Hepatocyte (in vitro differentiated cells): ENCODE data around the gene WDR12. TPM values are rescaled to one million over a fixed set of nuclear protein-coding genes. Genes with fewer than 3 reads are reported as not detected.
A peak's percentile ranks its signal among the peaks of the same experiment; 100 is the strongest.
"Not testable (repeated sequence)": the region's sequence is repeated elsewhere in the genome, so short reads cannot be mapped to it uniquely, and the experiment has no call there.

ENCODE experiments used
- DNase-seq: peaks from one replicate; pipeline ENCODE4 v3.0.0-alpha.2; 2016; ENCODE audit warnings: low spot score
- H2AFZ ChIP-seq: fragments of 200-600 bp; sonication (generic); 2 replicates; pipeline ENCODE4 v1.6.0; 2016; ENCODE audit warnings: antibody characterized with exemption, mild to moderate bottlenecking
- H3K27ac ChIP-seq: fragments of 200-600 bp; sonication (generic); 2 replicates; pipeline ENCODE4 v1.5.1; 2016; ENCODE audit warnings: mild to moderate bottlenecking
- H3K27me3 ChIP-seq: fragments of 200-600 bp; sonication (generic); 2 replicates; pipeline ENCODE4 v1.6.1; 2016
- H3K36me3 ChIP-seq: fragments of 200-600 bp; sonication (generic); replicated peaks from 2 replicates; pipeline ENCODE4 v1.5.1; 2016; ENCODE audit warnings: low read depth; ENCODE audit not compliant: insufficient read depth
- H3K4me1 ChIP-seq: fragments of 200-600 bp; sonication (generic); 2 replicates; pipeline ENCODE4 v1.5.1; 2016; ENCODE audit warnings: mild to moderate bottlenecking, moderate library complexity; ENCODE audit not compliant: insufficient read depth
- H3K4me2 ChIP-seq: fragments of 200-600 bp; sonication (generic); 2 replicates; pipeline ENCODE4 v1.6.0; 2016
- H3K4me3 ChIP-seq: fragments of 200-600 bp; sonication (generic); 2 replicates; pipeline ENCODE4 v1.5.1; 2016; ENCODE audit warnings: mild to moderate bottlenecking
- H3K79me2 ChIP-seq: fragments of 200-600 bp; sonication (generic); 2 replicates; pipeline ENCODE4 v1.6.0; 2017; ENCODE audit warnings: mild to moderate bottlenecking
- H3K9me2 ChIP-seq: fragments of 200-600 bp; sonication (generic); replicated peaks from 2 replicates; pipeline ENCODE4 v1.6.0; 2017; ENCODE audit warnings: mild to moderate bottlenecking; ENCODE audit not compliant: insufficient read depth
- H3K9me3 ChIP-seq: fragments of 200-600 bp; sonication (generic); 2 replicates; pipeline ENCODE4 v1.5.1; 2016; ENCODE audit warnings: low read depth, mild to moderate bottlenecking
- H4K20me1 ChIP-seq: fragments of 200-600 bp; sonication (generic); 2 replicates; pipeline ENCODE4 v1.6.0; 2016; ENCODE audit warnings: mild to moderate bottlenecking; ENCODE audit not compliant: insufficient read depth, poor library complexity, severe bottlenecking
- EZH2 ChIP-seq: fragments of 200-600 bp; sonication (generic); IDR thresholded peaks from 2 replicates; pipeline ENCODE4 v1.6.1; 2016; ENCODE audit warnings: antibody characterized with exemption, mild to moderate bottlenecking, borderline replicate concordance
- EZH2phosphoT487 ChIP-seq: fragments of 200-600 bp; sonication (generic); IDR thresholded peaks from one replicate; pipeline ENCODE4 v1.6.1; 2018; ENCODE audit warnings: antibody characterized with exemption, mild to moderate bottlenecking, low read depth, moderate library complexity; ENCODE audit not compliant: unreplicated experiment, severe bottlenecking
- WGBS: methylation state at CpG from one replicate; pipeline ENCODE4 v1.1.6; 2016; ENCODE audit warnings: low lambda C conversion rate; ENCODE audit errors: missing lambda C conversion rate; 5-methylcytosine and 5-hydroxymethylcytosine counted together
- polyA plus RNA-seq: library from polyadenylated mRNA; unstranded; fragments of >200 nt; fragmentation: Nextera tagmentation; extraction: Ambion mirVana; gene quantifications from 2 replicates; pipeline ENCODE4 v1.2.1, GENCODE V29; 2016
- total RNA-seq: library from RNA; depleted of rRNA; stranded (reverse); fragments of >200 nt; gene quantifications from 2 replicates; pipeline ENCODE4 v1.2.3, GENCODE V29; 2014
- TF ChIP-seq, protein P1 (sequence below): fragments of 200-600 bp; sonication (generic); IDR thresholded peaks from 2 replicates; pipeline ENCODE4 v1.5.1; 2016; ENCODE audit warnings: antibody characterized with exemption, mild to moderate bottlenecking; ENCODE audit not compliant: poor library complexity

The WDR12 gene
- total and polyA plus RNA-seq, 2 experiments from 2014 or later: 29.4 to 52.0 TPM

GRCh38 chr2:202932425-202933138, 21.1 kb upstream of the WDR12 start:
- 83% methylated on average over 3 of the region's 3 CpGs for WGBS
- peak; percentile 12 for DNase-seq

DNA sequence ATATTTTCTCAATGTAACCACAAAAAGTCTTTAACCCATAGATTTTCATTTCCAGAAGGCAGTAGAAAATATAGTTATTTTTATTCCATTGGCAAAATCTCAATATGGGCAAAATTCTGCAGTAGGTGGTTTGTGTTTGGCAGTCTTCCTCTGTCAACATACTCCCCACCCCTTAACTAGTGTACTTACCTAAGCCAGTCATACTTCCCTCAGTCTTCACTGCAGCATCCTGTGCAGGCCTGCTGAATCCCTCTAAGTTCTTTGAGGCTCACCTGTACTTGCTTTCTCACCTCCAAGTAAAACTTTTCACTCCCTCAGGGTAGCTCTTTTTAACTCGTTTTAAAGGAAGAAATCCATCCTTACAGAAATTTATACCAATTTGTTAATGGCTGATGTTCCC, 7.4 kb upstream of the WDR12 start:
- no peak for DNase-seq
- WGBS: 81% methylated on average over 1 of the region's 1 CpG
- H3K79me2 ChIP-seq: peaks cover under 1% of the 10 kb centered on the region
- no peaks in the 10 kb centered on the region for H3K4me1 ChIP-seq
- H3K4me3 ChIP-seq: no peak overlapping the region
- H3K27me3 ChIP-seq: no peaks in the 10 kb centered on the region
- no peaks in the 10 kb centered on the region for H3K9me3 ChIP-seq
- H3K9me2 ChIP-seq: no peaks in the 10 kb centered on the region
- H4K20me1 ChIP-seq: no peaks in the 10 kb centered on the region
- H3K4me2 ChIP-seq: no peak overlapping the region
- no peaks in the 10 kb centered on the region for H3K36me3 ChIP-seq
- H2AFZ ChIP-seq: no peak overlapping the region
- TF ChIP-seq, protein P1, sequence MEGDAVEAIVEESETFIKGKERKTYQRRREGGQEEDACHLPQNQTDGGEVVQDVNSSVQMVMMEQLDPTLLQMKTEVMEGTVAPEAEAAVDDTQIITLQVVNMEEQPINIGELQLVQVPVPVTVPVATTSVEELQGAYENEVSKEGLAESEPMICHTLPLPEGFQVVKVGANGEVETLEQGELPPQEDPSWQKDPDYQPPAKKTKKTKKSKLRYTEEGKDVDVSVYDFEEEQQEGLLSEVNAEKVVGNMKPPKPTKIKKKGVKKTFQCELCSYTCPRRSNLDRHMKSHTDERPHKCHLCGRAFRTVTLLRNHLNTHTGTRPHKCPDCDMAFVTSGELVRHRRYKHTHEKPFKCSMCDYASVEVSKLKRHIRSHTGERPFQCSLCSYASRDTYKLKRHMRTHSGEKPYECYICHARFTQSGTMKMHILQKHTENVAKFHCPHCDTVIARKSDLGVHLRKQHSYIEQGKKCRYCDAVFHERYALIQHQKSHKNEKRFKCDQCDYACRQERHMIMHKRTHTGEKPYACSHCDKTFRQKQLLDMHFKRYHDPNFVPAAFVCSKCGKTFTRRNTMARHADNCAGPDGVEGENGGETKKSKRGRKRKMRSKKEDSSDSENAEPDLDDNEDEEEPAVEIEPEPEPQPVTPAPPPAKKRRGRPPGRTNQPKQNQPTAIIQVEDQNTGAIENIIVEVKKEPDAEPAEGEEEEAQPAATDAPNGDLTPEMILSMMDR: no peak
- TF ChIP-seq EZH2 (no peak), EZH2phosphoT487 (no peak)
- no peak overlapping the region for H3K27ac ChIP-seq

More at GRCh38 chr2:202932425-202933138, 21.1 kb upstream of the WDR12 start:
- no peak overlapping the region for H2AFZ ChIP-seq
- H3K79me2 ChIP-seq: no peaks in the 10 kb centered on the region
- no peaks in the 10 kb centered on the region for H3K4me1 ChIP-seq
- no peaks in the 10 kb centered on the region for H4K20me1 ChIP-seq
- H3K27me3 ChIP-seq: no peaks in the 10 kb centered on the region
- TF ChIP-seq EZH2phosphoT487 (no peak), EZH2 (no peak)
- TF ChIP-seq, protein P1: no peak
- H3K36me3 ChIP-seq: no peaks in the 10 kb centered on the region
- no peaks in the 10 kb centered on the region for H3K9me3 ChIP-seq
- no peak overlapping the region for H3K4me2 ChIP-seq
- H3K4me3 ChIP-seq: no peak overlapping the region
- no peak overlapping the region for H3K27ac ChIP-seq
- H3K9me2 ChIP-seq: no peaks in the 10 kb centered on the region

- 7% methylated on average over 7 of the region's 49 CpGs for WGBS
- not testable (repeated sequence) for H3K9me3 ChIP-seq, H4K20me1 ChIP-seq, DNase-seq, H3K9me2 ChIP-seq, H3K36me3 ChIP-seq, H3K27me3 ChIP-seq
- Histone ChIP-seq H3K4me2 (peak overlapping the region; percentile 76), H3K79me2 (peaks cover 44% of the 10 kb centered on the region), H3K27ac (peak overlapping the region; percentile 91), H3K4me1 (peaks cover 13% of the 10 kb centered on the region), H3K4me3 (peak overlapping the region; percentile 62), H2AFZ (peak overlapping the region; percentile 69)
Observed at GRCh38 chr2:202912342-202913201, 1.1 kb upstream of the WDR12 start.

GRCh38 chr2:202911203-202911511, 316 bp downstream of the WDR12 start:
- Histone ChIP-seq H3K9me2 (no peaks in the 10 kb centered on the region), H3K27me3 (no peaks in the 10 kb centered on the region), H3K27ac (peak overlapping the region; percentile 91), H3K79me2 (peaks cover 48% of the 10 kb centered on the region), H3K4me3 (peak overlapping the region; percentile 62), H3K4me1 (peaks cover 13% of the 10 kb centered on the region), H4K20me1 (peaks cover 2% of the 10 kb centered on the region), H3K4me2 (peak overlapping the region; percentile 78), H3K36me3 (no peaks in the 10 kb centered on the region), H3K9me3 (no peaks in the 10 kb centered on the region), H2AFZ (peak overlapping the region; percentile 84)
- TF ChIP-seq, protein P1: no peak
- TF ChIP-seq EZH2phosphoT487: no peak
- 2% methylated on average over 8 of the region's 8 CpGs for WGBS
- no peak for DNase-seq
